ENCODE data around the gene ADGRV1.

Gene ADGRV1

GRCh38 chr5:90549729-90550275 lies 8.8 kb upstream of the ADGRV1 start:
- no peak overlapping the region for H3K4me3 ChIP-seq (replicated peaks; ENCODE audit: low read depth, low read length)
- no peak for DNase-seq (ENCODE audit: extremely low read depth, low read depth)
- no peak for TF ChIP-seq CTCF (IDR thresholded peaks at IDR 0.05; ENCODE audit: low read depth, low read length, missing control alignments)

- DNase-seq (ENCODE audit: extremely low read depth, low read depth), result no peak
- no peak overlapping the region for H3K4me3 ChIP-seq (replicated peaks; ENCODE audit: low read depth, low read length)
- no peak for TF ChIP-seq CTCF (IDR thresholded peaks at IDR 0.05; ENCODE audit: low read depth, low read length, missing control alignments)
Observed at GRCh38 chr5:90550963-90551362, 7.6 kb upstream of the ADGRV1 start.

DNA sequence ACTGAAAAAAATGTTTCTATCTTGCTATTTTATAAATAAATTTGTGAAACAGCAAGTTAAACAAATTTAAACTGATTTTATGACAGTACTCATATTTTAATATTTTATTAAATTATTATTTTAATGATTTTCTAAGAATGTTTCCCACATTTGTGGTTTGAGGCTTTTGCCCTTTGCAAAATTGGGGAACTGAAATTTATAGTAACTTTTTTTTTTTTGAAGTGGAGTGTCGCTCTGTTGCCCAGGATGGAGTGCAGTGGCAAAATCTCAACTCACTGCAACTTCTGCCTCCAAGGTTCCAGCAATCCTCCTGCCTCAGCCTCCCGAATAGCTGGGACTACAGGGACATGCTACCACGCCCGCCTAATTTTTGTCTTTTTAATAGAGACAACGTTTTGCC lies 7.2 kb upstream of the ADGRV1 start:
- no peak for DNase-seq (ENCODE audit: extremely low read depth, low read depth)
- no peak for TF ChIP-seq CTCF (IDR thresholded peaks at IDR 0.05; ENCODE audit: low read depth, low read length, missing control alignments)
- H3K4me3 ChIP-seq (replicated peaks; ENCODE audit: low read depth, low read length), result no peak overlapping the region

- DNase-seq (ENCODE audit: extremely low read depth, low read depth), result no peak
- TF ChIP-seq CTCF (IDR thresholded peaks at IDR 0.05; ENCODE audit: low read depth, low read length, missing control alignments), result no peak
- no peak overlapping the region for H3K4me3 ChIP-seq (replicated peaks; ENCODE audit: low read depth, low read length)
Observed at GRCh38 chr5:90553711-90554110, 4.9 kb upstream of the ADGRV1 start.

DNA sequence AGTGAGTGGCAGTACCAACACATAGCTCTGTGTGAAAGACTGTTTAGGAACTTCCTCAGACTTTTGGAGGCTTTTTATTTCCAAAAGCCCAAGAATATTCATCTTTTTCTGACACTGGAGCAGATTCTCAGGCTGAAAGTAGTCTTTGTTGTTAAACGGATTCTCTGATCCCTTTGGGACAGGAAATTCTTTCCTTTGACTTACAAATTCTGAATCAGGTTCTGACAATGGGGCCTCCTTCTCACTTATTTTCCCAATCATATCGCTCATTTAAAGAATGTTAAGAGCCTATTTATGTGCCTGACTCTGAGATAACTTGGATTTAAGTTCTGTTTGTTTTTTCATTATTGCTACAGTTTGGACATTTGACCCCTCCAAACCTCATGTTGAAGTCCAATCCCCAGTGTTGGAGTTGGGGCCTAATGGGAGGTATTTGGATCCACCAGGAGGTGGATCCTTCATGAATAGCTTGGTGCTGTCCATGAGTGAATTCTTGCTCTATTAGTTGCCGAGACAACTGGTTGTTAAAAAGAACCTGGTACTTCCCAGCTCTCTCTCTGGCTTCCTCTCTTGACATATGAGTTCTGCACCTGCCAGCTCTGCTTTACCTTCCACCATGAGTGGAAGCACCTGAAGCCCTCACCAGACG lies 4.1 kb upstream of the ADGRV1 start:
- DNase-seq (ENCODE audit: extremely low read depth, low read depth), result no peak
- TF ChIP-seq CTCF (IDR thresholded peaks at IDR 0.05; ENCODE audit: low read depth, low read length, missing control alignments), result no peak

DNA sequence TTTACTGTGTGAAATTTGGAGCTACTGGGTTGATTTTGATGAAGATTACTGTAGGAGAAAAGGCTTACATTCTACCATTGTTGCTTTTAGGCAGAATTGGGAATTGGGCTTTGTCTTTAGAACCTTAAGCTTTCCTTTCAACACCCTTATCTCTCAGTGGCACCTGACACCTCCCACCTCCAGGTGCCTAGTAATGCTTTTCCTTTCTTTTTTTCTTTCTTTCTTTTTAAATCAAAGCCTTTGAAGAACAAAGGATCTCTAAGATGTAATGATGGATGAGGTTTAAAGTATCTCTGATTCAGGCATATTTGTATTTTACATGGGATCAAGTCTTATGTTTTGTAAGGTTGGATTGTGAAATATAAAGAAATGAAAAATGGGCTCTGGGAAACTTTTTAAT lies 2.9 kb upstream of the ADGRV1 start:
- no peak overlapping the region for H3K4me3 ChIP-seq (replicated peaks; ENCODE audit: low read depth, low read length)
- no peak for TF ChIP-seq CTCF (IDR thresholded peaks at IDR 0.05; ENCODE audit: low read depth, low read length, missing control alignments)
- DNase-seq (ENCODE audit: extremely low read depth, low read depth), result no peak

More for the DNA sequence above, 4.1 kb upstream of the ADGRV1 start:
- no peak overlapping the region for H3K4me3 ChIP-seq (replicated peaks; ENCODE audit: low read depth, low read length)

GRCh38 chr5:90557391-90557790 lies 1.2 kb upstream of the ADGRV1 start:
- TF ChIP-seq CTCF (IDR thresholded peaks at IDR 0.05; ENCODE audit: low read depth, low read length, missing control alignments), result no peak
- no peak overlapping the region for H3K4me3 ChIP-seq (replicated peaks; ENCODE audit: low read depth, low read length)
- no peak for DNase-seq (ENCODE audit: extremely low read depth, low read depth)
